ENCODE results near the gene CAMK2B. TPM values are rescaled to one million over a fixed set of nuclear protein-coding genes. Genes with fewer than 3 reads are reported as not detected.

CAMK2B gene
- total and polyA plus RNA-seq, 9 donors = 0.22 to 1.4 (median 0.45) TPM; not detected in 2

GRCh38 chr7:44333911-44334733, 8.7 kb upstream of the CAMK2B start:
- Histone ChIP-seq H3K4me3 (no peak overlapping the region), H3K36me3 (no peaks in the 10 kb centered on the region), H3K9me3 (no peaks in the 10 kb centered on the region), H3K4me1 (ENCODE audit: insufficient read depth) (peaks cover 5% of the 10 kb centered on the region), H3K27me3 (no peaks in the 10 kb centered on the region), H3K27ac (no peak overlapping the region)
- intact Hi-C loops (cut with DNase I) = no loop called here
- TF ChIP-seq EP300 (IDR thresholded peaks at IDR 0.05) (no peak), CTCF (IDR thresholded peaks at IDR 0.05) (no peak), POLR2A (IDR thresholded peaks at IDR 0.05) (no peak)
- DNase-seq = no peak
- 18 to 25% (median 22%) methylated on average over 19 of the region's 19 CpGs for WGBS, 3 donors

- no peak overlapping the region for H3K27ac ChIP-seq
- H3K27me3 ChIP-seq = no peaks in the 10 kb centered on the region
- H3K9me3 ChIP-seq = no peaks in the 10 kb centered on the region
- H3K4me1 ChIP-seq (ENCODE audit: insufficient read depth) = peaks cover 5% of the 10 kb centered on the region
- DNase-seq = no peak
- H3K36me3 ChIP-seq = no peaks in the 10 kb centered on the region
- no peak overlapping the region for H3K4me3 ChIP-seq
- intact Hi-C loops (cut with DNase I) = no loop called here
- WGBS, 3 donors = 30 to 50% (median 45%) methylated on average over 5 of the region's 5 CpGs
- TF ChIP-seq CTCF (IDR thresholded peaks at IDR 0.05) = no peak
- TF ChIP-seq POLR2A (IDR thresholded peaks at IDR 0.05) = no peak
- TF ChIP-seq EP300 (IDR thresholded peaks at IDR 0.05) = no peak
Measured at GRCh38 chr7:44331682-44332081, 6.3 kb upstream of the CAMK2B start.

GRCh38 chr7:44330331-44330730, 4.9 kb upstream of the CAMK2B start:
- Histone ChIP-seq H3K36me3 (no peaks in the 10 kb centered on the region), H3K4me3 (no peak overlapping the region), H3K4me1 (ENCODE audit: insufficient read depth) (peaks cover 5% of the 10 kb centered on the region), H3K27ac (no peak overlapping the region), H3K9me3 (no peaks in the 10 kb centered on the region), H3K27me3 (no peaks in the 10 kb centered on the region)
- TF ChIP-seq POLR2A (IDR thresholded peaks at IDR 0.05) (no peak), CTCF (IDR thresholded peaks at IDR 0.05) (no peak), EP300 (IDR thresholded peaks at IDR 0.05) (no peak)
- no peak for DNase-seq
- 82 to 90% (median 83%) methylated on average over 6 of the region's 6 CpGs for WGBS, 3 donors
- intact Hi-C loops (cut with DNase I) = no loop called here

GRCh38 chr7:44329888-44330287, 4.5 kb upstream of the CAMK2B start:
- intact Hi-C loops (cut with DNase I) = no loop called here
- DNase-seq = no peak
- no peaks in the 10 kb centered on the region for H3K36me3 ChIP-seq
- H3K9me3 ChIP-seq = no peaks in the 10 kb centered on the region
- peaks cover 5% of the 10 kb centered on the region for H3K4me1 ChIP-seq (ENCODE audit: insufficient read depth)
- no peak overlapping the region for H3K27ac ChIP-seq
- H3K27me3 ChIP-seq = no peaks in the 10 kb centered on the region
- H3K4me3 ChIP-seq = no peak overlapping the region
- TF ChIP-seq EP300 (IDR thresholded peaks at IDR 0.05) (no peak), POLR2A (IDR thresholded peaks at IDR 0.05) (no peak), CTCF (IDR thresholded peaks at IDR 0.05) (no peak)
- WGBS, 3 donors = 91 to 94% (median 94%) methylated on average over 2 to 3 of the region's 3 CpGs
